Measurements from ENCODE around the gene GAN.

Gene GAN, protein sequence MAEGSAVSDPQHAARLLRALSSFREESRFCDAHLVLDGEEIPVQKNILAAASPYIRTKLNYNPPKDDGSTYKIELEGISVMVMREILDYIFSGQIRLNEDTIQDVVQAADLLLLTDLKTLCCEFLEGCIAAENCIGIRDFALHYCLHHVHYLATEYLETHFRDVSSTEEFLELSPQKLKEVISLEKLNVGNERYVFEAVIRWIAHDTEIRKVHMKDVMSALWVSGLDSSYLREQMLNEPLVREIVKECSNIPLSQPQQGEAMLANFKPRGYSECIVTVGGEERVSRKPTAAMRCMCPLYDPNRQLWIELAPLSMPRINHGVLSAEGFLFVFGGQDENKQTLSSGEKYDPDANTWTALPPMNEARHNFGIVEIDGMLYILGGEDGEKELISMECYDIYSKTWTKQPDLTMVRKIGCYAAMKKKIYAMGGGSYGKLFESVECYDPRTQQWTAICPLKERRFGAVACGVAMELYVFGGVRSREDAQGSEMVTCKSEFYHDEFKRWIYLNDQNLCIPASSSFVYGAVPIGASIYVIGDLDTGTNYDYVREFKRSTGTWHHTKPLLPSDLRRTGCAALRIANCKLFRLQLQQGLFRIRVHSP

GRCh38 chr16:81314603-81315270 lies at the start of gene GAN:
Gene GAN (plus strand): TSS chr16:81314962. CDS start chr16:81315114, 152 bp downstream.
- Histone ChIP-seq H4K20me1 (ENCODE audit: insufficient read depth, low read length) (no peaks in the 10 kb centered on the region), H3K9me3 (replicated peaks; ENCODE audit: insufficient read depth, low read length) (no peaks in the 10 kb centered on the region), H3K27me3 (replicated peaks; ENCODE audit: insufficient read depth, low read length) (no peaks in the 10 kb centered on the region), H3K4me2 (ENCODE audit: low read depth, low read length) (peak within 1 kb of the TSS; percentile 79), H3K9me2 (replicated peaks; ENCODE audit: insufficient read depth, low read length) (no peaks in the 10 kb centered on the region), H3F3A (ENCODE audit: insufficient read depth, low read length) (no peaks in the 10 kb centered on the region), H3K4me1 (ENCODE audit: low read length) (no peaks in the 10 kb centered on the region), H3K9ac (ENCODE audit: low read length) (peak within 1 kb of the TSS; percentile 68), H2AFZ (ENCODE audit: low read length) (peak within 1 kb of the TSS; percentile 66), H3K79me2 (ENCODE audit: low read length) (peaks cover 32% of the 10 kb centered on the region), H3K4me3 (ENCODE audit: low read length) (peak within 1 kb of the TSS; percentile 75), H3K36me3 (replicated peaks; ENCODE audit: insufficient read depth, low read length) (no peaks in the 10 kb centered on the region), H3K27ac (ENCODE audit: low read length) (peak within 1 kb of the TSS; percentile 29; the same call in 1 of the 2 replicates)
- TF ChIP-seq EZH2phosphoT487 (IDR thresholded peaks at IDR 0.05; ENCODE audit: low read length) (no peak), EZH2 (optimal IDR thresholded peaks at IDR 0.05; ENCODE audit: low read depth, low read length) (no peak)
- TF ChIP-seq, protein P1, sequence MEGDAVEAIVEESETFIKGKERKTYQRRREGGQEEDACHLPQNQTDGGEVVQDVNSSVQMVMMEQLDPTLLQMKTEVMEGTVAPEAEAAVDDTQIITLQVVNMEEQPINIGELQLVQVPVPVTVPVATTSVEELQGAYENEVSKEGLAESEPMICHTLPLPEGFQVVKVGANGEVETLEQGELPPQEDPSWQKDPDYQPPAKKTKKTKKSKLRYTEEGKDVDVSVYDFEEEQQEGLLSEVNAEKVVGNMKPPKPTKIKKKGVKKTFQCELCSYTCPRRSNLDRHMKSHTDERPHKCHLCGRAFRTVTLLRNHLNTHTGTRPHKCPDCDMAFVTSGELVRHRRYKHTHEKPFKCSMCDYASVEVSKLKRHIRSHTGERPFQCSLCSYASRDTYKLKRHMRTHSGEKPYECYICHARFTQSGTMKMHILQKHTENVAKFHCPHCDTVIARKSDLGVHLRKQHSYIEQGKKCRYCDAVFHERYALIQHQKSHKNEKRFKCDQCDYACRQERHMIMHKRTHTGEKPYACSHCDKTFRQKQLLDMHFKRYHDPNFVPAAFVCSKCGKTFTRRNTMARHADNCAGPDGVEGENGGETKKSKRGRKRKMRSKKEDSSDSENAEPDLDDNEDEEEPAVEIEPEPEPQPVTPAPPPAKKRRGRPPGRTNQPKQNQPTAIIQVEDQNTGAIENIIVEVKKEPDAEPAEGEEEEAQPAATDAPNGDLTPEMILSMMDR (IDR thresholded peaks at IDR 0.05; ENCODE audit: low read length): no peak
- peak; percentile 90 for DNase-seq

GRCh38 chr16:81265052-81265451 lies 49.7 kb upstream of the GAN start:
- no peaks in the 10 kb centered on the region for H3K9me2 ChIP-seq (replicated peaks; ENCODE audit: insufficient read depth, low read length)
- no peak overlapping the region for H3K4me3 ChIP-seq (ENCODE audit: low read length)
- no peak for DNase-seq
- no peak overlapping the region for H2AFZ ChIP-seq (ENCODE audit: low read length)
- no peaks in the 10 kb centered on the region for H3K36me3 ChIP-seq (replicated peaks; ENCODE audit: insufficient read depth, low read length)
- no peaks in the 10 kb centered on the region for H3K27me3 ChIP-seq (replicated peaks; ENCODE audit: insufficient read depth, low read length)
- no peaks in the 10 kb centered on the region for H3K79me2 ChIP-seq (ENCODE audit: low read length)
- no peak overlapping the region for H3K4me2 ChIP-seq (ENCODE audit: low read depth, low read length)
- no peak for TF ChIP-seq EZH2 (optimal IDR thresholded peaks at IDR 0.05; ENCODE audit: low read depth, low read length)
- TF ChIP-seq, protein P1 (IDR thresholded peaks at IDR 0.05; ENCODE audit: low read length): no peak
- H3K4me1 ChIP-seq (ENCODE audit: low read length): no peaks in the 10 kb centered on the region
- H3K9me3 ChIP-seq (replicated peaks; ENCODE audit: insufficient read depth, low read length): no peaks in the 10 kb centered on the region
- H3F3A ChIP-seq (ENCODE audit: insufficient read depth, low read length): no peaks in the 10 kb centered on the region
- no peaks in the 10 kb centered on the region for H4K20me1 ChIP-seq (ENCODE audit: insufficient read depth, low read length)
- no peak overlapping the region for H3K9ac ChIP-seq (ENCODE audit: low read length)
- H3K27ac ChIP-seq (ENCODE audit: low read length): no peak overlapping the region

- Histone ChIP-seq H2AFZ (ENCODE audit: low read length) (no peak overlapping the region), H3K4me3 (ENCODE audit: low read length) (no peak overlapping the region), H3K27ac (ENCODE audit: low read length) (no peak overlapping the region)
These were observed 48.9 kb upstream of the GAN start for GRCh38 chr16:81265658-81266451.

More at GRCh38 chr16:81265658-81266451, 48.9 kb upstream of the GAN start:
- Histone ChIP-seq H3K9me3 (replicated peaks; ENCODE audit: insufficient read depth, low read length) (no peaks in the 10 kb centered on the region), H4K20me1 (ENCODE audit: insufficient read depth, low read length) (no peaks in the 10 kb centered on the region), H3K4me1 (ENCODE audit: low read length) (no peaks in the 10 kb centered on the region), H3K27me3 (replicated peaks; ENCODE audit: insufficient read depth, low read length) (no peaks in the 10 kb centered on the region), H3K36me3 (replicated peaks; ENCODE audit: insufficient read depth, low read length) (no peaks in the 10 kb centered on the region), H3F3A (ENCODE audit: insufficient read depth, low read length) (no peaks in the 10 kb centered on the region), H3K4me2 (ENCODE audit: low read depth, low read length) (no peak overlapping the region), H3K9ac (ENCODE audit: low read length) (no peak overlapping the region), H3K9me2 (replicated peaks; ENCODE audit: insufficient read depth, low read length) (no peaks in the 10 kb centered on the region), H3K79me2 (ENCODE audit: low read length) (no peaks in the 10 kb centered on the region)
- no peak for DNase-seq
- TF ChIP-seq EZH2 (optimal IDR thresholded peaks at IDR 0.05; ENCODE audit: low read depth, low read length): no peak
- no peak for TF ChIP-seq EZH2phosphoT487 (IDR thresholded peaks at IDR 0.05; ENCODE audit: low read length)
- TF ChIP-seq, protein P1 (IDR thresholded peaks at IDR 0.05; ENCODE audit: low read length): no peak

All from MM.1S (cell line).